ENCODE measurements around the gene SSR2.
"Not testable (repeated sequence)": the region's sequence is repeated elsewhere in the genome, so short reads cannot be mapped to it uniquely, and the experiment has no call there.

The SSR2 gene

GRCh38 chr1:156045076-156045475 lies 24.3 kb upstream of the SSR2 start:
- no peak for DNase-seq

- no peak for DNase-seq
These were observed 22.1 kb upstream of the SSR2 start for GRCh38 chr1:156042828-156043227.

GRCh38 chr1:156034991-156035390 lies 14.2 kb upstream of the SSR2 start:
- not testable (repeated sequence) for DNase-seq

DNA sequence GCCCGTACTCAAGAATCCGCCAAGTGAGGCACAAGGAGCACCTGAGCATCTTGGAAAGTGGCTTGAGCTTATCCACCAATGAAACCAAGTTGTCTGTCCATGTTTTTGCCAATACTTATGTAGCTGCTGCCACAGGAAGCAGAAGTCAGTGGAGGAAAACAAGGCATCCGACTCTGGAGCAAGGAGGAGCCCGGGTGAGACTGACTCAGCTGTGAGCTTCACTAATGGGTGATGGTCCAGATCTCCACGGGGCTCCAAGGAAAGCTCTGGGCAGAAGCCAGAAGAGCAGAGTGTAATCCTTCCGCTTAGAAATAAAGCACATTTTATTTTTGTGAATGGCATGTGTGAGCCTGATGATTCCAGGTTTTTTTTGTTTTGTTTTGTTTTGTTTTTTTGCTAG lies 12.3 kb upstream of the SSR2 start:
- DNase-seq = no peak

- no peak for DNase-seq
These were observed 5.8 kb upstream of the SSR2 start for GRCh38 chr1:156026588-156026987.

- no peak for DNase-seq
These were observed 5.1 kb upstream of the SSR2 start for GRCh38 chr1:156025876-156026275.

- no peak for DNase-seq
These were observed 4.0 kb upstream of the SSR2 start for GRCh38 chr1:156024801-156025200.

DNA sequence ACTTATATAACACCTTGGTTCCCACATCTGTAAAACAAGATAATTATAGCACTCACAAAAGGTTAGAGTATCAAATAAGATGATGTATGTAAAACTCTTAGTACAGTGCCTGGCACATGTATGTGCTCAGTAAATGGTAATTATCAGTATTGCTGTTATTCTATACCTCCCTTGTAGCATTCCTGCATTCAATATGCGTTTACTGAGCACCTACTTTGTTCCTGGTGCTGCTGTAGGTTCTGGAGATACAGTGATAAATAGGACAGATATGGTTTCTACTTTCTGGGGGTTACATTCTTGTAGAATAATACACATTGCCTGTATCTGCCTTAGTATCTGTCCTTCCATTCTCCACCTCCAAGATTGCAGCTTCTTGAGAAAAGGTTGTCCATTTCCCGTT lies 1.2 kb upstream of the SSR2 start:
- no peak for DNase-seq

DNA sequence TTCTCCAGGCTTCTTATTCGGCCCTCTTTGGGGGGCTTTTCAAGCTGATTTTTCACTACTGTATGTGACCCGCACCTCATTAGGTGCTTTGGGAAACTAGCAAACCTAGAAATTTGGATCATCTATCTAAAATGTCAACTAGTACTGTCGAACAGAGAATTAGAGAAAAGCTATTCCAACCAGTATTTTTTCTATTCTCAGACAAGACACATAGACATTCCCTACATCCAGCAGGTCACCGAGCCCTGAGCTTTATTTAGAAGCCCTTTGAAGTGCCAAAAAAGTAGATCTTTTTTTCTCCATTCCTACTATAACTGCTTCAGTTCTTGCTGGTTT lies 310 bp upstream of the SSR2 start:
- DNase-seq = no peak

- no peak for DNase-seq
These were observed 832 bp downstream of the SSR2 start for GRCh38 chr1:156019946-156020292.

GRCh38 chr1:156014829-156015228 lies 5.9 kb downstream of the SSR2 start:
- no peak for DNase-seq

DNA sequence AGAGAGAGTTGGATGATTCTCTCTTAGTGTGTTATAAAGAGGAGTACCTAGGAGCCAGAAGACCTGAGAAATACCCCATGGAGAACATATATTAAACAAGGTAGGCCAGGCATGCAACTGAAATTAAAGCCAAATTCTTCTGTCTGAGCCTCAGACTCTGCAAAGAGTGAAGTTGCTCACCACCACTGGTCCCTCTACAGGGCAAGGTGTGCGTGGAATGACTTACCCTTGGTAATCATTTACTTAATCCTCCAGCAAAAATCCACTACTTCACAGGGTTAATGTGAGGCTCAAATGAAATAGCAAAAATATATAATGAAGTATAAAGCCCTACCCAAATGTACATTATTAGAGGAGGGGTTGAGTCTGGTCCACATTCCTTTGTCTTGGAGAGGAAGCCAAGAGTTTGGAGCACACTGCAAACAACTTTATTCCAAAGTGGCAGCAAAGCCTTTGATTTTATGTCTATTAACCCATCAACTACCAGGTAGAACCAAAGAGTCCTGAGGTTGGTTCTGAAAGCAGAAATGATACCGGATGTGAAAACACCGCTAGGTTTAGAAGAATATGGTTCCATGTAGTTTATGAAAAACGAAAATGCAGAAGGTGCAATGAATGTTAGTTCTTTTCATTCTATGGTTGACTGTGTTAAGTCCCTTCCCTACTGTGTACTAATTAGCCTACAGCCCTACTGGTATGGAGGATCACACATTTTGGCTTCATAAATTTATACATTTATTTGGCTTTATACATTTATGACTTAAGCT lies 8.5 kb downstream of the SSR2 start:
- no peak for DNase-seq

DNA sequence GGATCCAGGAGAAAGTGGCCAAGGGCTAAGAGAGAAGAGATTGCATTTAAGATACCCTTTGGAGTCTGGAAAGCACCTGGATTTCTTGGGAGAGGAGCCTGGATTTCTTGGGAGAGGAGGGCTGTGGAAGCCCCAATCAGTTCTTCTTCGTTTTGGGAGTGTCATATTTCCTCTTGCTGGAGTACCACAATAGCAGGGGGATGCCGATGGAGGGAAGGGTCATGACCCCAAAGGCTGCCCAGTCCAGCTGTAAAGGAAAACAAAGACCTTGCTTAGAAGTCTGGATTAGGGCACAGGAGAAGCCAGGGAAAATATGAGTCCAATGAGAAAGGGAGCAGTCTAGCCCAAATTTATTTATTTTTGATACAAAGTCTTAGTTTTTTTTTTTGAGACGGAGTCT lies 11.3 kb downstream of the SSR2 start:
- DNase-seq = no peak

DNA sequence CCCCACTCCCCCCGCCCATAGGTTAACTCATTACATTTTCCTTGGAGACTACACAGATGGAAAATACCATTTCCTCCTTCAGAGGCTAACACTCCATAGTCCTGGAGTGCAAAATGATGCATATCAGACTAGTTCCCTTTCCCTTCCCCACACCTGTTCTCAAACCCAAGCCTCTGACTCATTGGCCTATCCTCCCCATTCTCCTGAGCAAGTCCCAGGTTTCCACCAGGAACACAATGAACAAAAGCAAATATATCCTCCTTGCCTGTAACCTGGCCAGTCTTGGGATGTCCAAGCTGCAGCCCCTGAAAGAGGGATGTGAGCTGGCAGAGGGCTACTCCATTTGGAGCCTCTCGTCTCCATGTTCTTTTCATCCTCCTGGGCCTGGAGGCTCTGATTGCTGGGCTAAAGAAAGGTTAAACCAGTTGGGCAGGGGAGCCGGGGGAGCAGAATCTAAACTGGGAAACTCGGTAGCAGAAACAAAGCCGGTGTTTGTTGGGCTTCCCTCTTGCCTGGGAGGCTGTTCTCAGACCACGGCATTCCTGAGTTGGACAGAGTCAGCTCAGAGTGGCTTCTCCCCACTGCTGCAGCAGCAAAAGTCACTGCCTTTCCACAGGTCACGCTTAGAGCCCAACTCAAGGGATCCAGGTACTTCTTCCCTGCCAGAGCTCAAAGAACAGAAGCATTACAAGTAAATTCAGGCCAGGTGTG lies 13.9 kb downstream of the SSR2 start:
- no peak for DNase-seq

DNA sequence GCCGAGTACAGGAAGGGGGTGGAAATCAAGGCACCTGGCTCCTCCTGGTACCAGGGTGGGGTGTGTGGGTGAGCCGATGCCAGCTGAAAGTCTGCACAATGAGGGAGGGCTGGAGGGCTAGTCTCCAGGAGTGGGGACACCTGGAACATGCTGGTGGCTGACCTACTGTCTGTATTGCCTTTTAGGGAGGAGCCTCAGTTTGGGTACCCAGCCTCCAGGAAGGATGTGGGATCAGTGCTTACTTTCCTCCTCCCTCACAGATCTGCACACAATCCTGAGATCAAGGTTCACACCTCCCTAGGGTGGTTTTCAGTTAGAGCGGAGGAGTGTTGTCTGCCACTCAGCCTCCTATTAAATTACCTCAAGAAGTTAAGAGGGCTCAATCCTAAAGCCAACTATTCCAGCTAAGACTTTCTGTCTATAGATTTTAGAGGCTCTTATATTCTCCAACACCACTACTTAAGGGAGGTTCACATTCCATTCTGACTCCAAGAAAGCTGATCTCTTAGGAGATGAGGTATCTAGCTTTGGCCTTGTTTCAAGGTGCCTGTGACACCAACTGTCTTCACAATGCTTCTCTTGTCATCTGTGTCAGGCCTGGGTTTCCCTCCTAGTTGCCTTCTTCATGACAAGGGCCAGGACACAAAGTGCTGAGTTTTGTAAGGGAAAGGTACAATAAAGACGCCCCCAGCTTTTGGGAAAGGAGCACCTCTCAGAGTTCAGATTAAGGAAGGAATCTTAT lies 15.7 kb downstream of the SSR2 start:
- DNase-seq = no peak

GRCh38 chr1:156003923-156004188 lies 16.9 kb downstream of the SSR2 start:
- no peak for DNase-seq

DNA sequence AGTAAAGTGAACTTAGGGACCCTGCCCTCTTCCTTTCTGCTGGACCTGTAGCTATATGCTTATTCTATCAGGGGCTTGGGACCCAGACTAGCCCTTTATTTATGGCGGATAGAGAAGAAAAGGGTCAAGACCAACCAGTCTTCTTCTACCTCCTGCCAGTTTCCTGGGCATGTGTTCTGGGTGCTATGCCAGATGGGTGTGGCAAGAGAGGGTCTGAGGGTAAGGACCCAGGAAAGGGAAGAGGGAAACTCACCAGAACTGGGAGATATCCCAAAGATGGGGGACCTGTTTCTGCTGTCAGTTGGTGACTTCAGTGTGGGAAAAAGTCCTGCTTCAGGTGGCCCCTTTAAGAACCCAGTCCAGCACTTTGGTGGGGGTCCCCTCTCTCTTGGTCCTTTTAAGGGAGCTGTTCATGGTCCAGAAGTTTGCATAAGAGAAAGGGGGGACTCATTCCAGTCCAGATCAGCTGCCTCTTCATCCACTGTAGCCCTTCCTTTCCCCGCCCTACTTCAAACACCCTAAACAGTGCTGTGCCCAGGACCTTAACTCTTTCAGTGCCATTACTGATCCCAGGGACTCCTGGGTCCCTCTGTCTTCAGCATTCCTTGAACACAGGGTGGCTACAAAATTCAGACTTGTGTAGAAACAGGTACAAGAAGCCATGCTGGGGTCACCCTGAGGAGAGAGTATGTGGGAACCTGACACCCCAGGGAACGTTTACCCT lies 18.4 kb downstream of the SSR2 start:
- DNase-seq = no peak

GRCh38 chr1:156001662-156002171 lies 19.0 kb downstream of the SSR2 start:
- DNase-seq = no peak

DNA sequence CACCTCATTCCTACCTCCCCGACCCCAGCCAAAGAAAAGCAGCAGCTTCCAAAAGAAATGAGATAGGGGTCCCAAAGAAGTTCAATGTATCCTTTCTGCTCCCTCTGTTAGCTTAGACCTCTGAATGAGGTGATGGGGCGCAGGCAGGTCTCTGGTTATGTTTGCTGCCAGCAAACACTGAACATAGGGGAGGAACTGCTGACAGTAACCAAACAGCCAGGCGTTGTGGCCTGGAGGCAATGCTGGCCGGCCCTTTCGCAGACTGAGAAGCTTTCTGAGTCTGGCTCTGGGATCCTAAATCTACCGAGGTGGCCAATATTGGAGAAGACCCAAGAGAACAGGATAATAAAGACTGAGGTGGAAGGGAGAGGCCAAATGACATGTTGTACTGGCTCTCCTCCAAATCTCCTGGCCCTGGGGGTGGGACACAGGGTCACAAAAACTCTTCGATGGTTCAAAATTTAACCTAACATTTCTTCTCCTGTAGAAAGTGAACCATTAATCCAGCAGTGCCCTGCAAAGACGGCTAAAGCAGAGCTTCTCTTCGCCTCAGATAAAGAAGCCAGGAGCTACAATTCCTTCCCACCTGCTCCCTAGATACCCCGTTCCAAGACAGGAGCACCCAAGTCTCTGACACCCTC lies 19.6 kb downstream of the SSR2 start:
- DNase-seq = no peak

GRCh38 chr1:155999964-156000363 lies 20.8 kb downstream of the SSR2 start:
- DNase-seq = no peak

- no peak for DNase-seq
These were observed 24.6 kb downstream of the SSR2 start for GRCh38 chr1:155996166-155996565.

GRCh38 chr1:155993595-155993994 lies 27.2 kb downstream of the SSR2 start:
- no peak for DNase-seq
